ENCODE data around the gene PTPN11. TPM values are rescaled to one million over a fixed set of nuclear protein-coding genes. Genes with fewer than 3 reads are reported as not detected.
A peak's percentile ranks its signal among the peaks of the same experiment; 100 is the strongest.

The PTPN11 gene
- polyA plus RNA-seq, 3 donors = 11.1 to 41.9 (median 28.8) TPM

DNA sequence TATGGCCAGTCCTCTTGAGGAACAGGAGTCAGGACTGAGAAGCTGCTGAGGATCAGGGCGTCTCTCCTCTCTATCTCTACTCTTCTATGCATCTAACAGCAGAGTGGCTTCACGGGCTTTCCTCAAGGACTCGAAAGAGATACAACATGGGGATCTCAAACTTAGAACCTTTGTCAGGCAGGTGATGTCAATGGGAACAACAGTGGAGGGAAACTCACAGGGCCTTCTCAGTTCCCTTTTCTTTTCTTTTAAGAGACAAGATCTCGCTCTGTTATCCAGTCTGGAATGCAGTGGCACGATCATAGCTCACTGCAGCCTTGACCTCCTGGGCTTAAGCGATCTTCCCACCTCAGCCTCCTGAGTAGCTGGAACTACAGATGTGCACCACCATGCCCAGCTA is 127.6 kb downstream of the PTPN11 start:
- no peaks in the 10 kb centered on the region for H3K9me3 ChIP-seq (replicated peaks in 1 of 2; ENCODE audit: control insufficient read depth in 1 of 2, insufficient read depth in 1 of 2, low read length in 2 of 2)
- TF ChIP-seq, protein P1, sequence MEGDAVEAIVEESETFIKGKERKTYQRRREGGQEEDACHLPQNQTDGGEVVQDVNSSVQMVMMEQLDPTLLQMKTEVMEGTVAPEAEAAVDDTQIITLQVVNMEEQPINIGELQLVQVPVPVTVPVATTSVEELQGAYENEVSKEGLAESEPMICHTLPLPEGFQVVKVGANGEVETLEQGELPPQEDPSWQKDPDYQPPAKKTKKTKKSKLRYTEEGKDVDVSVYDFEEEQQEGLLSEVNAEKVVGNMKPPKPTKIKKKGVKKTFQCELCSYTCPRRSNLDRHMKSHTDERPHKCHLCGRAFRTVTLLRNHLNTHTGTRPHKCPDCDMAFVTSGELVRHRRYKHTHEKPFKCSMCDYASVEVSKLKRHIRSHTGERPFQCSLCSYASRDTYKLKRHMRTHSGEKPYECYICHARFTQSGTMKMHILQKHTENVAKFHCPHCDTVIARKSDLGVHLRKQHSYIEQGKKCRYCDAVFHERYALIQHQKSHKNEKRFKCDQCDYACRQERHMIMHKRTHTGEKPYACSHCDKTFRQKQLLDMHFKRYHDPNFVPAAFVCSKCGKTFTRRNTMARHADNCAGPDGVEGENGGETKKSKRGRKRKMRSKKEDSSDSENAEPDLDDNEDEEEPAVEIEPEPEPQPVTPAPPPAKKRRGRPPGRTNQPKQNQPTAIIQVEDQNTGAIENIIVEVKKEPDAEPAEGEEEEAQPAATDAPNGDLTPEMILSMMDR (IDR thresholded peaks at IDR 0.05) = no peak
- no peaks in the 10 kb centered on the region for H3K4me1 ChIP-seq (ENCODE audit: control insufficient read depth in 1 of 2, insufficient read depth in 2 of 2, low read length in 2 of 2)
- H4K20me1 ChIP-seq (ENCODE audit: insufficient read depth, low read length) = no peaks in the 10 kb centered on the region
- intact Hi-C loops (cut with micrococcal nuclease) = no loop called here
- H3K4me3 ChIP-seq (replicated peaks in 1 of 3; ENCODE audit: low read depth in 2 of 3, low read length in 3 of 3) = no peak overlapping the region
- H2AFZ ChIP-seq (ENCODE audit: insufficient read depth, low read depth, low read length, poor library complexity, severe bottlenecking) = no peak overlapping the region
- H3K27ac ChIP-seq (ENCODE audit: low read depth in 1 of 2, low read length in 2 of 2) = no peak overlapping the region
- H3K27ac Mint-ChIP-seq = peak overlapping the region in 1 of 7 donors; percentile 30
- H3K4me3 Mint-ChIP-seq = no peak overlapping the region
- peaks cover 0 to 5% (median 0%) of the 10 kb centered on the region in 7 donors for H3K9me3 Mint-ChIP-seq
- no peak overlapping the region for H3K4me2 ChIP-seq (replicated peaks; ENCODE audit: extremely low read depth, low read length, poor library complexity, severe bottlenecking)
- H3K36me3 ChIP-seq (replicated peaks in 1 of 2; ENCODE audit: control insufficient read depth in 1 of 2, insufficient read depth in 2 of 2, low read length in 2 of 2) = no peaks in the 10 kb centered on the region
- peaks cover 0 to 3% of the 10 kb centered on the region in 2 donors for H3K27me3 ChIP-seq (ENCODE audit: control insufficient read depth in 2 of 2, insufficient read depth in 2 of 2, low read length in 2 of 2)
- no peaks in the 10 kb centered on the region for H3K36me3 Mint-ChIP-seq
- no peak for DNase-seq
- 98% methylated on average over 5 of the region's 6 CpGs for WGBS (ENCODE audit: insufficient coverage)
- no peak overlapping the region for H3K9ac ChIP-seq (ENCODE audit: insufficient read depth, low read length, poor library complexity, severe bottlenecking)
- H3K79me2 ChIP-seq (ENCODE audit: insufficient read depth, low read length) = no peaks in the 10 kb centered on the region
- no peaks in the 10 kb centered on the region for H3K4me1 Mint-ChIP-seq
- peaks cover 10 to 22% (median 17%) of the 10 kb centered on the region in 3 donors for H3K27me3 Mint-ChIP-seq (ENCODE audit: low read depth in 3 of 3)

DNA sequence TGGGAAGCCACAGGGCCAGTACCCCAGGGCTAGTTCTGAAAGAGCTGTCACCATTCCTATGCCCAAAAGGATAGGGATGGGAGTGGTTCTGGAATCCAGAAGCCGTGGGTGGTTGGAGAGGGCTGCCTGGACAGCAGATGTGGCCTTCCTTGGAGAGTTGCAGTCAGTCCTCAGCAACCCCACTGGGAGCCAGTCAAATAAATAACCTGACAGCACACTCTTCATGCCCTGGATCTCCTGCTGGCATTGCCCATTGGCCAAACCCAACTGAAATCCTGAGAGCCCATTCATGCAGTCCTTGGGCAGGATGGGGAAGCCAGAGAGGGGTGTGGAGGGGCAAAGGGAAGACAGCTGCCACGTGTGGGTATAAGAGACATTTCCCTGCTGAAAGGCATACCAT is 128.2 kb downstream of the PTPN11 start:
- Histone ChIP-seq H3K36me3 (replicated peaks in 1 of 2; ENCODE audit: control insufficient read depth in 1 of 2, insufficient read depth in 2 of 2, low read length in 2 of 2) (no peaks in the 10 kb centered on the region), H3K27me3 (ENCODE audit: control insufficient read depth in 2 of 2, insufficient read depth in 2 of 2, low read length in 2 of 2) (peaks cover 0 to 3% of the 10 kb centered on the region in 2 donors), H3K9me3 (replicated peaks in 1 of 2; ENCODE audit: control insufficient read depth in 1 of 2, insufficient read depth in 1 of 2, low read length in 2 of 2) (no peaks in the 10 kb centered on the region), H3K4me2 (replicated peaks; ENCODE audit: extremely low read depth, low read length, poor library complexity, severe bottlenecking) (no peak overlapping the region), H3K9ac (ENCODE audit: insufficient read depth, low read length, poor library complexity, severe bottlenecking) (no peak overlapping the region), H3K79me2 (ENCODE audit: insufficient read depth, low read length) (no peaks in the 10 kb centered on the region), H2AFZ (ENCODE audit: insufficient read depth, low read depth, low read length, poor library complexity, severe bottlenecking) (no peak overlapping the region), H4K20me1 (ENCODE audit: insufficient read depth, low read length) (no peaks in the 10 kb centered on the region), H3K27ac (ENCODE audit: low read depth in 1 of 2, low read length in 2 of 2) (no peak overlapping the region), H3K4me1 (ENCODE audit: control insufficient read depth in 1 of 2, insufficient read depth in 2 of 2, low read length in 2 of 2) (no peaks in the 10 kb centered on the region), H3K4me3 (replicated peaks in 1 of 3; ENCODE audit: low read depth in 2 of 3, low read length in 3 of 3) (no peak overlapping the region)
- Mint-ChIP-seq H3K36me3 (no peaks in the 10 kb centered on the region), H3K9me3 (peaks cover 0 to 5% (median 0%) of the 10 kb centered on the region in 7 donors), H3K27me3 (ENCODE audit: low read depth in 3 of 3) (peaks cover 13 to 23% (median 17%) of the 10 kb centered on the region in 3 donors), H3K4me3 (no peak overlapping the region), H3K4me1 (no peaks in the 10 kb centered on the region), H3K27ac (no peak overlapping the region)
- intact Hi-C loops (cut with micrococcal nuclease) = no loop called here
- 57% methylated on average over 1 of the region's 2 CpGs for WGBS (ENCODE audit: insufficient coverage)
- no peak for DNase-seq
- TF ChIP-seq, protein P1 (IDR thresholded peaks at IDR 0.05) = no peak

Measured in CD14-positive monocyte (primary cell).